Pancreas (tissue), 10 donors: ENCODE measurements around the gene UBN1. TPM values are rescaled to one million over a fixed set of nuclear protein-coding genes. Genes with fewer than 3 reads are reported as not detected.
A peak's percentile ranks its signal among the peaks of the same experiment; 100 is the strongest.

Experiments
- ATAC-seq, 4 donors: fragments of 200-7000 bp; cut with Tn5 transposase; one replicate each; pipeline versions ENCODE4 v1.8.0 to v1.9.1; 2020; ENCODE audit warnings: mild to moderate bottlenecking in 4 of 4, moderate library complexity in 4 of 4
- DNase-seq, 6 donors: peaks; one replicate each; pipeline ENCODE4 v3.0.0-alpha.2; 2020
- FAIRE-seq: peaks from 2 replicates; lab custom pipeline; 2012; peaks lifted over from hg19 to GRCh38; lab: Jason Lieb, UNC
- H3K27ac ChIP-seq, 4 donors: fragments of 200-600 bp; sonication (generic); 1 replicate in 3 of 4; 2 replicates in 1 of 4; pipeline versions ENCODE4 v1.5.0 to v1.8.0; 2020
- H3K27me3 ChIP-seq, 4 donors: fragments of 200-600 bp; one replicate each; pipeline ENCODE4 v1.8.0; 2021
- H3K36me3 ChIP-seq, 3 donors: fragments of 200-600 bp; sonication (generic) in 1 of 3; one replicate each; pipeline versions ENCODE4 v1.5.0 to v1.8.0; 2020 to 2021
- H3K4me1 ChIP-seq, 3 donors: fragments of 200-600 bp; one replicate each; pipeline ENCODE4 v1.8.0; 2021
- H3K4me3 ChIP-seq, 4 donors: fragments of 200-600 bp; sonication (generic) in 2 of 4; one replicate each; pipeline versions ENCODE4 v1.5.0 to v1.8.0; 2020 to 2021
- H3K9me3 ChIP-seq, 4 donors: fragments of 200-600 bp; one replicate each; pipeline ENCODE4 v1.8.0; 2021
- WGBS, 2 donors: extraction: QIAGEN DNeasy Blood & Tissue Kit; methylation state at CpG; one replicate each; pipeline ENCODE4 v1.1.7; 2013; 5-methylcytosine and 5-hydroxymethylcytosine counted together
- intact Hi-C, 3 donors: fragments of 100-400 bp; cut with DNase I; formaldehyde crosslinking; loops; one replicate each; pipeline versions ENCODE4 v1.11.1 to v1.14.2; 2022
- polyA plus RNA-seq, 2 donors: library from polyadenylated mRNA; stranded (reverse); fragments of 200-250 nt; gene quantifications; one replicate each; pipeline ENCODE4 v1.2.3, GENCODE V29; 2013
- total RNA-seq, 6 donors: library from RNA; stranded (reverse); fragmentation: NEBNext Ultra II Directional in 4 of 6; extraction: Animal tissue kit (Norgen Biotek cat#: 25700) in 4 of 6; gene quantifications; one replicate each; pipeline versions ENCODE4 v1.2.1 to v1.2.4, GENCODE V29; 2021 to 2023
- TF ChIP-seq, protein P1 (sequence below), 4 donors: fragments of 200-600 bp; sonication (generic) in 3 of 4; IDR thresholded peaks; one replicate each; pipeline versions ENCODE4 v1.5.0 to v1.8.0; 2021; ENCODE audit warnings: antibody characterized with exemption in 4 of 4
- donor health status: healthy with polysubstance abuse.
- donor health status: DM: no; HTN: no; CAD: no; lungs with moderate emphysema.
- donor health status: DM: no; HTN: no; CAD: no.
- donor health status: control.
- donor health status: control.
- donor health status: Bipolar disorder and iron deficiency.
- donor health status: DM: yes; HTN: yes; CAD: no.
- donor health status: DM: no; HTN: no; CAD: no.
- donor health status: DM: no; HTN: no; CAD: no.
- donor health status: DM: yes; HTN: yes; CAD: no.

Gene UBN1
- total and polyA plus RNA-seq, 8 donors, result 8.0 to 17.3 (median 10.9) TPM

DNA sequence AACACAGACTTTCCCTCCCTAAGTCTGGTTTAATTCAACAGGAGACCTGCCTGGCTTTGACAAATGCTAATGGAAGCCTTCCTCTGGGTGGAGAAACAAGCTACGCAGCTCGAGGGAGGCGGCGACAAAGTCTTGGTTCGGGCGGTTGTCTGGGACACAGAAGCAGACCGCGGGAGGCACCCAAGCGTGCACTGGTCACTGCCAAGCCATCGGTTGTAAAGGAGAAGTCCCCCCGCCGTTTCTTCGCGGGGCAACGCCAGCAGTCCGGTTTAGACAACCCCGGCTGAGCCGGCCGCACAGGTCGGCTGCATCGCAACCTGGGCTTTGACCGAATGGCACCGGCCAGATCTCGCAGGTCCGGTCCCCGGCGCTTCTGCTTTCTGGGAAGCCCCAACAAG is 779 bp upstream of the UBN1 start:
- no peaks in the 10 kb centered on the region for H3K27me3 ChIP-seq
- TF ChIP-seq, protein P1, sequence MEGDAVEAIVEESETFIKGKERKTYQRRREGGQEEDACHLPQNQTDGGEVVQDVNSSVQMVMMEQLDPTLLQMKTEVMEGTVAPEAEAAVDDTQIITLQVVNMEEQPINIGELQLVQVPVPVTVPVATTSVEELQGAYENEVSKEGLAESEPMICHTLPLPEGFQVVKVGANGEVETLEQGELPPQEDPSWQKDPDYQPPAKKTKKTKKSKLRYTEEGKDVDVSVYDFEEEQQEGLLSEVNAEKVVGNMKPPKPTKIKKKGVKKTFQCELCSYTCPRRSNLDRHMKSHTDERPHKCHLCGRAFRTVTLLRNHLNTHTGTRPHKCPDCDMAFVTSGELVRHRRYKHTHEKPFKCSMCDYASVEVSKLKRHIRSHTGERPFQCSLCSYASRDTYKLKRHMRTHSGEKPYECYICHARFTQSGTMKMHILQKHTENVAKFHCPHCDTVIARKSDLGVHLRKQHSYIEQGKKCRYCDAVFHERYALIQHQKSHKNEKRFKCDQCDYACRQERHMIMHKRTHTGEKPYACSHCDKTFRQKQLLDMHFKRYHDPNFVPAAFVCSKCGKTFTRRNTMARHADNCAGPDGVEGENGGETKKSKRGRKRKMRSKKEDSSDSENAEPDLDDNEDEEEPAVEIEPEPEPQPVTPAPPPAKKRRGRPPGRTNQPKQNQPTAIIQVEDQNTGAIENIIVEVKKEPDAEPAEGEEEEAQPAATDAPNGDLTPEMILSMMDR (IDR thresholded peaks at IDR 0.05), result no peak
- peak overlapping the region; percentile 90 to 97 (median 94) for H3K27ac ChIP-seq
- peak overlapping the region; percentile 76 to 98 (median 93) for H3K4me3 ChIP-seq
- H3K36me3 ChIP-seq, result peaks cover 4 to 28% (median 5%) of the 10 kb centered on the region in 3 donors
- peaks cover 17 to 37% (median 22%) of the 10 kb centered on the region in 3 donors for H3K4me1 ChIP-seq
- H3K9me3 ChIP-seq, result no peaks in the 10 kb centered on the region
- 0% methylated on average over 27 of the region's 27 CpGs for WGBS, 2 donors
- FAIRE-seq (no peak), DNase-seq (peak in 4 of 6 donors; percentile 31 to 76 (median 51)), ATAC-seq (peak; percentile 29 to 64 (median 46))
- intact Hi-C loops, result loop anchor here in 1 of 3 donors (10.0 kb wide), 1 partner anchor 108 kb away; the partner anchor contains the start of gene SEC14L5

DNA sequence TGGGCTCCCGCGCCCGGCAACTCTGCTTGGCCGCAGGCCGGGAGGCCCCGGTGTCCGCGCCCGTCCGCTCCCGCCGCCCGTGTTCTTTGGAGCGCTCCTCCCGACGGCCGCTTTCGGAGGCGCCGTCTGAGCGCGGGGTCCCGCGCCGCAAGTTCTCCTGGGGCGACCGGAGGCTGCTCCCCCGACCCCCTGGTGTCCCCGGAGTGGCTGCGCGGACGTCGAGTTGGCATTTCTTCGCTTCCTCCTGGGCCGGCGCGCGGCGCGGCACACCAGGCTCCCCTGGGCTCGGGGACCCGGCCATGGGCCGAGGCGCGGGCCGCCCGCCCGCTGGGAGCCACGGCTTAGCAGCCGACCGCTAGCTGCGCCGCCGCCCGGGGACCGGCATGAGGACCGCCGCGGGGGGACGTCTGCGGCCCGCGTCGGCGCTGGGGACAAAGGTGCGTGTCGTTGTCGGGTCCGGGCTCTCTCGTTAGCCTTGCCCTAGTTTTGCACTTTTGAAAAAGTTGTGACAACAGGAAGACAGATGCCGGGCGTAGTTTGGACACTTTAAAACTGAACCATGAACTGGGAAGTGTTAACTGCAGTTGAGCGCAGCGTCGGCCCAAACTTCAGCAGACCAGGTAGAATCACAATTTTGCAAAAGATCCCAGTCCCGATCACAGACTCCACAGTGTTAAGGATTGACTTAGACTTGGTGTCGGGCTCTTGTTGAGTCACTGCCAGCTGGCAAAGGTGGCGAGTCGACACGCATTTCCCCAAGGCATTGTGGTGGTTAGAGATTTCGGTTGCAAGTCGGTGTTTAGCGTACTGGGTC is 700 bp downstream of the UBN1 start:
- H3K4me1 ChIP-seq, result peaks cover 17 to 44% (median 22%) of the 10 kb centered on the region in 3 donors
- H3K27ac ChIP-seq, result peak overlapping the region; percentile 90 to 97 (median 94)
- intact Hi-C loops, result loop anchor here in 1 of 3 donors (10.0 kb wide), 1 partner anchor 107 kb away; the partner anchor contains the start of gene SEC14L5
- no peaks in the 10 kb centered on the region for H3K9me3 ChIP-seq
- peaks cover 0 to 16% (median 0%) of the 10 kb centered on the region in 3 donors for H3K36me3 ChIP-seq
- WGBS, 2 donors, result 0% methylated on average over 73 to 83 of the region's 83 CpGs
- H3K4me3 ChIP-seq, result peak overlapping the region; percentile 76 to 98 (median 93)
- H3K27me3 ChIP-seq, result no peaks in the 10 kb centered on the region
- peak; percentile 67 to 83 (median 77) for DNase-seq
- TF ChIP-seq, protein P1 (IDR thresholded peaks at IDR 0.05), result no peak
- ATAC-seq, result peak; percentile 21 to 43 (median 32)
- FAIRE-seq, result no peak

DNA sequence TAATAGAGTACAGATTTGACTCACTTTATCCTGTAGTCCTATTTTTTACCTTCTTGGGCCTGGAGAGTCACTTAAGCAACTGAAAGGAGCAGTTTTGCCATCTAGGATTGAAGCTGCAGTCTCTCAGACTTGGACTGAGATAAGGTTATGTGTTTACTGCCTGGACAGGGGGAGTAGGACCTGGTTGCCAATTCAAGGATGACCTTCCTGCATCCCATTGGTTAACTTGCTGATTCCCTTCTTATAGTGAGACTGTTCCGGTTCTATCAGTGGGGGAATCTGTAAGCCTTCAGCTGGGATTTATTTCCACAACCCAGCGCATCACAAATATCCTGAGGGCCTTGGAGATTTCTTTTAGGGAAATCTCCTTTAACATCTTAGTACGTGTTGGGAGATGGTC is 2.9 kb downstream of the UBN1 start:
- intact Hi-C loops, result loop anchor here in 1 of 3 donors (10.0 kb wide), 1 partner anchor 65 kb away; no protein-coding TSS in a partner anchor
- Histone ChIP-seq H3K4me3 (peak overlapping the region in 1 of 4 donors; percentile 0), H3K27me3 (no peaks in the 10 kb centered on the region), H3K27ac (no peak overlapping the region), H3K9me3 (no peaks in the 10 kb centered on the region), H3K4me1 (peaks cover 17 to 41% (median 19%) of the 10 kb centered on the region in 3 donors), H3K36me3 (peaks cover 0 to 14% (median 0%) of the 10 kb centered on the region in 3 donors)
- TF ChIP-seq, protein P1 (IDR thresholded peaks at IDR 0.05), result no peak
- ATAC-seq (no peak), DNase-seq (no peak), FAIRE-seq (no peak)
- WGBS, 2 donors, result 57 to 61% methylated on average over 3 of the region's 3 CpGs

DNA sequence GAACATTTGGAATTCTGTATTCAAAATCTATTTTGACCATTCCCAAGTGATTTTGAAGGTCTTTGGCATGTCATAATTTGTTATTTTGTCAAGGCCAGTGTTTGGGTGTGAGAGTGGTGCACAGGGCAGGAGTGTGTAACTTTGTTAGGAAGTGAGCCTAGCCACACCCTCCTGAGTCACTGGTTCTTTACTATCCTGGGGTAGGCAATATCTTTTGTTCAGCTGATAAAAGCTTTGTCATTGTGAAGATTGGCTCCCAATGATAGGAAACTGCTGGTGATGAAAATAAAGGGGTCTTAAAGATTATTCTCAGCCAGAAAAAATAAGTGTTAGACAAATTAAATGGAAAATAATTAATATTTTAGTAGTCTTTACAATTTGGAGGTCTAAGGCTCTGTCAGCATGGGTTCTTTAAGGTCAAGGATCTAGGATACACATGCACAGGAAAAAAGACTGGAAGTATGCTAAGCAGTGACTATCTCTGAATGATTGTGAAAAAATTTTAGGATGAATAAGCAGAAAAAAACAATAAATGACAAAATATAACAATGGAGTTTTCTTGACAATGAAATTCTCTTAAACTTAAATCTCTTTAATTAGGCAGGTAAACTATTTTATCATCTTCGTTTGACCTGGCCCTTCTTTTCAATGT is 5.1 kb downstream of the UBN1 start:
- WGBS, 2 donors, result 39 to 49% methylated on average over 1 of the region's 1 CpG
- no peak overlapping the region for H3K27ac ChIP-seq
- FAIRE-seq, result no peak
- no peaks in the 10 kb centered on the region for H3K27me3 ChIP-seq
- DNase-seq, result no peak
- no peak overlapping the region for H3K4me3 ChIP-seq
- intact Hi-C loops, result loop anchor here in 1 of 3 donors (10.0 kb wide), 1 partner anchor 62 kb away; no protein-coding TSS in a partner anchor
- peaks cover 8 to 29% (median 9%) of the 10 kb centered on the region in 3 donors for H3K4me1 ChIP-seq
- peaks cover 0 to 21% (median 0%) of the 10 kb centered on the region in 3 donors for H3K36me3 ChIP-seq
- TF ChIP-seq, protein P1 (IDR thresholded peaks at IDR 0.05), result no peak
- H3K9me3 ChIP-seq, result no peaks in the 10 kb centered on the region
- no peak for ATAC-seq
